Choroid plexus epithelial cell (primary cell): ENCODE data around the gene ATG101.

Experiments used
- DNase-seq: peaks from one replicate; pipeline ENCODE4 v3.0.0-alpha.2; 2010; ENCODE audit warnings: low read depth
- H3K4me3 ChIP-seq: 2 replicates; pipeline ENCODE4 v1.5.1; 2011; ENCODE audit warnings: low read depth, mild to moderate bottlenecking, control low read depth, low read length, moderate library complexity
- TF ChIP-seq, protein P1 (sequence below): conservative IDR thresholded peaks from 2 replicates; pipeline ENCODE4 v1.5.1; 2011; ENCODE audit warnings: low read depth, mild to moderate bottlenecking, control low read depth, inconsistent platforms, low read length, moderate library complexity

The ATG101 gene, protein sequence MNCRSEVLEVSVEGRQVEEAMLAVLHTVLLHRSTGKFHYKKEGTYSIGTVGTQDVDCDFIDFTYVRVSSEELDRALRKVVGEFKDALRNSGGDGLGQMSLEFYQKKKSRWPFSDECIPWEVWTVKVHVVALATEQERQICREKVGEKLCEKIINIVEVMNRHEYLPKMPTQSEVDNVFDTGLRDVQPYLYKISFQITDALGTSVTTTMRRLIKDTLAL

DNA sequence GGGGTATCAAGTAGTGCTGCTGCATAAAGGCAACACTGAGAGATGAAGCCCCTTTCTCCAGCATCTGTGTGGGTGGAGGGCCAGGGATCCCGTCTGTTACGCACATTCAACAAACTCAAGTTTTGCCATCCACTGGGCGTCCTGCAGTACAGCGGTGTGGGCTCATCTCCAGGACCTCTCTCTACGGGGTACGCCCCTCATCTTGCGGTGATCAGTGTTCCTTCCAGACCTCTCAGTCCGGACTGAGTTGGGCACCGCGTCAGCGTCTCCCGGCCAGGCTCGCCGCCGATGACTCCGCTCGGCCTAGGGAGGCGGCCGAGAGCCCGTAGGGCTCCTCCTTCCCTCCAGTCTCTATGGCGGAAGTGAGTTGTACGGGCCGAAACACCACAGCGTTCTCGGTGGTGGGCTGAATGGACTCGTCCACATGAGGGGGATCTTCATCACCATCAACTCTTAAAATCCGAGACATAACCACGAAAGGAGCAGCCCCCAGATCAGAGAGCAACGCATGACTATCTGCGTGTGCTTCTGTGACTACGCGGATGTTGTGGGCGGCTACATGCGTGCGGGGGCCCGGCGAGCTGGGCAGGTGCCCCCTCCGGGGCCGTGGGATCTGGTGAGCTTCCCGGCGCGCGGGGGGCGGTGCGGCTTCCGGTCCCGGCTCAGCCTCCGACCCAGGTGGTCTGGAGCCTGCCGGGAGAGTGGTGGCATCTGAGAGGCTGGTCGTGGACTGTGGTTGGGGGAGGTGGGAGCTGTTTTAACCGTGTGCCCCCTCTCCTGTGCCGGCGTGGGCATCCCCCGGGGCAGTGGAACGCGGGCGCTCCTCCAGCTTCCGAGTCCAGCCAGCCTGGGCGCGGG, at the start of gene ATG101:
ATG101 (plus strand) TSS at position 652 of the 858 bp plus-strand sequence. CDS start 3,673 bp downstream, outside the sequence.
- peak; percentile 98 for DNase-seq
- TF ChIP-seq, protein P1, sequence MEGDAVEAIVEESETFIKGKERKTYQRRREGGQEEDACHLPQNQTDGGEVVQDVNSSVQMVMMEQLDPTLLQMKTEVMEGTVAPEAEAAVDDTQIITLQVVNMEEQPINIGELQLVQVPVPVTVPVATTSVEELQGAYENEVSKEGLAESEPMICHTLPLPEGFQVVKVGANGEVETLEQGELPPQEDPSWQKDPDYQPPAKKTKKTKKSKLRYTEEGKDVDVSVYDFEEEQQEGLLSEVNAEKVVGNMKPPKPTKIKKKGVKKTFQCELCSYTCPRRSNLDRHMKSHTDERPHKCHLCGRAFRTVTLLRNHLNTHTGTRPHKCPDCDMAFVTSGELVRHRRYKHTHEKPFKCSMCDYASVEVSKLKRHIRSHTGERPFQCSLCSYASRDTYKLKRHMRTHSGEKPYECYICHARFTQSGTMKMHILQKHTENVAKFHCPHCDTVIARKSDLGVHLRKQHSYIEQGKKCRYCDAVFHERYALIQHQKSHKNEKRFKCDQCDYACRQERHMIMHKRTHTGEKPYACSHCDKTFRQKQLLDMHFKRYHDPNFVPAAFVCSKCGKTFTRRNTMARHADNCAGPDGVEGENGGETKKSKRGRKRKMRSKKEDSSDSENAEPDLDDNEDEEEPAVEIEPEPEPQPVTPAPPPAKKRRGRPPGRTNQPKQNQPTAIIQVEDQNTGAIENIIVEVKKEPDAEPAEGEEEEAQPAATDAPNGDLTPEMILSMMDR, result peak; percentile 77
- peak within 1 kb of the TSS; percentile 99 for H3K4me3 ChIP-seq

DNA sequence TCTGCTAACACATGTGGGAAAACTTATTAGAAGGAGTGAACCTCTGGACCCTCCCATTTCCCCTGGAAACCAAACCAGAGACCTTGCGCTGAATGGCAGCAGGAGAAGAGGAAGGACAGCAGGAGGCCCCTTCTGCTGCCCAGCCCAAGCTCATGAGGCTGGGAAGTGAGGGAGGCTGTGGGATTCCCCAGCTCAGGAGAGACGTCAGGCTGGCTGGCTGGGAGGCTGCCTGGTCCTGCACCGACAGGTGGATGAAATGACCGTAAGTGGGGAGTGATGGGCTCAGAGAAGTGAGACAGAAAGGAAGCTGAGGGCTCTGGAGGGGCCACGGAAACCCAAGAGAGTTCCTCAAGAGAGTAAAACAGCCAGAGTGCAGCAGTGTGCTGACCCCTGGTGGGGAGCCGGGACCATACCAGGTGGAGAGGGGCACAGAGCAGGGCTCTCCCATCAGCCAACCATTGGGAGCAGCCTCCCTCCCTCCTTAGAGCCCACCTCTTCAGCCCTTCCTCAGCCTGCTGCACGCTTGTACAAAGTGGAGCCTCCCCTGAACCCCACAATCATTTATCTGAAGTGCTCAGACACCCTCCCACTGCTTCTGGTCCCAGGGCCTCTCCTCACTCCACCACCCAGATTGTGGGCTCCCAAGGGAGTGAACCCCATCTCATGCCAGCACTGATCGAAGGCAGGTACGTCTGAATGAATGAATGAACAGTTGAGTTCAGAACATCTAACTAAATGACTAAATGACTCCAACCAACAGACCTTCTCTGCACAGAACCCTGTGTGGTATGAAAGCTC, 49.0 kb upstream of the ATG101 start:
- TF ChIP-seq, protein P1, result peak; percentile 82
- H3K4me3 ChIP-seq, result no peak overlapping the region
- DNase-seq, result peak; percentile 62

DNA sequence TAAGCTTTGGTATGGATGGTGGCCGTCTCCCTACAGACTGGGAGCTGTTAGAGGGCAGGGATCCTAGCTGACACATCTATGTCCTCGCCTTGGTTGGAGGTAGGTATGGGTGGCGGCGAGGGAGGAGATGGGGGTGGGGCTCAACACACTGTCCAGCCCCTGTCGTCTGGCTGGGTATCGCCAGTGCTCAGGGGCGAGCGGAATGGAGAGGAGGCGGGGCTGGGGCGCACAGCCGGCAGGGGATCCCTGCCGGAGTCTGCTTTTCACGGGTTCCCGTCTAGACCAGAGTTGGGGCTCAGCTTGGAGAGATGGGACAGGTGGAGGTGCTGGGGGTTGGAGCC, 47.0 kb upstream of the ATG101 start:
- no peak for DNase-seq
- peak overlapping the region; percentile 56 for H3K4me3 ChIP-seq
- TF ChIP-seq, protein P1, result no peak

DNA sequence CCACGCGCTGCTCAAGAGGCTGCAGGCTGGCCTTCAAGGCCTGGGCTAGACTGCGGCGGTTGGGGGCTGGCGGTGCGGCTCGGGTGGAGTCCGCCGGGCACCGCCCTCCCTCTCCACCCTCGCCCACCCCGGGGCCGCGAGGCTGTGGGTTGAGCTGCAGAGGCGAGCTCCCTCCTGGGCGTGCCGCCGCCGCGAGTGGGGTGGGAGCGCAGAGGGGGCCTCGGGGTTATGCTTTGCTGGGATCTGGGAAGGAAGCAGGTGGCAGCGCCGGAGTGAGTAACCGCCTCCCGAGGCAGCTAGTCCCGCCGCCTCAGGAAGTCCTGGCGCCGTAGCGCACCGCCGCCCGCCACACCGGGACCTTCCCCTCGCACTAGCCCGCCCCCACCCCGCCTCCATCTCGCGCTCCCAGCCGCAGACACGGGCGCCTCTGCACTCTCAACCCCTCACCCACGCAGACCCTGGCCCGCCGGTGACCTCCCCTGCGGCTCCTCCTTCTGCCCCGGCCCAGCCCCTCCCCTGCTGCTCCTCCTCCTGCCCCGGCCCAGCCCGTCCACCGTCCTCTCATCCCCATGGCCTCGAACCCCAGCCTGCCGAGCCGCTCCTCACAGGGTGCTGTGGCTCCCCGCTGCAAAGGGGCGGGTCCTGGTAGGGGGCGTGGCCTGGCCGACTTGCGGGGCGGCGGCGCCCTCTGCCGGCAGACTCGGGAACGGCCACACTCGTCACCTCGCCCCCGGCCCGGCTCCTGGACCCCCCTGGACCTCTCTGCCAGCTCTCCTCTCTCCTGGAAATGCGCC, 46.4 kb upstream of the ATG101 start:
- peak; percentile 70 for DNase-seq
- peak overlapping the region; percentile 56 for H3K4me3 ChIP-seq

DNA sequence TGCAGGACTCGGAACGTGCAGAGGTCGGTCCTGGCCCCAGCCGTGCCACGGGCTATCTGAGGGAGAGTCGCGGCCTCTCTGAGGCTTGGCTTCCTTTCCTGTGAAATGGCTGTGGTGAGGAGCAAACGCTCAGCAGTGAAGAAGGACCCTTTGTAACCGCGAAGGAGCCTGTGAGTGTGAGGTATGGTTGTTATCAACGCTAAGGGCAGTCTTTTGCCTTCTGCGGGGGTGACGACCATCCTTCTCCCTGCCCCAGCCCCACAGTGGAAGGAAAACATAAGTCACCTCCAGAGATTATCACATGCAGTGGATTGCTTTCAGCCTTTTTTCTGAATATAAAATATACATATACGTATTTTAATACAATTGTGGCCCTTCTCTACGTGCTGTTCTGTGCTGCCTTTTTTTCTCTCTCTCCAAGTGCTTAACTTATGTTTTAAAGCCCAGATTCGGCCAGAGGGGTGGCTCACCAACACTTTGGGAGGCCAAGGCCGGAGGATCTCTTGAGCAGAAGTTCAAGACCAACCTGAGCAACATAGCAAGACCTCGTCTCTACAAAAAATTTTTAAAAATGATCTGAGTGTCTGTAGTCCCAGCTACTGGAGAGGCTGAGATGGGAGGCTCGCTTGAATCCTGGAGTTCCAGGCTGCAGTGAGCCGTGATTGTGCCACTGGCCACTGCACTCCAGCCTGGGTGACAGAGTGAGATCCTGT, 45.6 kb upstream of the ATG101 start:
- H3K4me3 ChIP-seq, result peak overlapping the region; percentile 56
- no peak for DNase-seq
- TF ChIP-seq, protein P1, result no peak

More for the DNA sequence above, 46.4 kb upstream of the ATG101 start:
- TF ChIP-seq, protein P1, result peak; percentile 72

DNA sequence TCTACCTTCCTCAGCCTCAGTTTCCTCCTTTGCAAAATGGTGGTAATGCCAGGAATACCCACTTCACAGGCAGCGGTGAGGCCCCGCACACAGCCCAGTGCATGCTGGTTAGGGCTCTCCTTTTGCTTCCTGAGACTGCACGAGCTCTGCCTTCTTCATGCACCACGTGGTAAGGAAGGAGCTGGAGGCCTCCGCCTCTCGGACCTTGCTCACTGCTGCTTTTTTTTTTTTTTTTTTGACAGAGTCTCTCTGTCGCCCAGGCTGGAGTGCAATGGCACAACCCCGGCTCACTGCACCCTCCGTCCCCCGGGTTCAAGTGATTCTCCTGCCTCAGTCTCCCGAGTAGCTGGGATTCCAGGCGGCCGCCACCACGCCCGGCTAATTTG, 44.9 kb upstream of the ATG101 start:
- H3K4me3 ChIP-seq, result no peak overlapping the region
- TF ChIP-seq, protein P1, result no peak
- peak; percentile 44 for DNase-seq
